HepG2 (cell line): Measurements from ENCODE around the gene URM1. TPM values are rescaled to one million over a fixed set of nuclear protein-coding genes. Genes with fewer than 3 reads are reported as not detected.
A peak's percentile ranks its signal among the peaks of the same experiment; 100 is the strongest.

Source experiments
- ARID4A ChIP-seq: sonication (generic); formaldehyde crosslinking; IDR thresholded peaks from 2 replicates; pipeline ENCODE4 v1.5.0; 2020; ENCODE audit warnings: mild to moderate bottlenecking, missing genetic modification reagents, borderline replicate concordance
- ARNT ChIP-seq: fragments of 450-650 bp; IDR thresholded peaks from 2 replicates; pipeline ENCODE4 v1.6.1; 2017
- CREBL2 ChIP-seq: sonication (generic); formaldehyde crosslinking; IDR thresholded peaks from 2 replicates; pipeline ENCODE4 v1.8.1; 2023; ENCODE audit warnings: missing genetic modification reagents, mild to moderate bottlenecking, borderline replicate concordance
- HDAC6 ChIP-seq: fragments of 200-600 bp; sonication (generic); IDR thresholded peaks from 2 replicates; pipeline ENCODE4 v1.7.0; 2017; ENCODE audit warnings: mild to moderate bottlenecking, antibody characterized with exemption, low read length, low read depth
- HMGA1 ChIP-seq: sonication (generic); formaldehyde crosslinking; conservative IDR thresholded peaks from 2 replicates; pipeline ENCODE4 v1.4.0; 2020; ENCODE audit warnings: missing genetic modification reagents
- HNF4G ChIP-seq, 2 experiments: sonication (generic) in 1 of 2; formaldehyde crosslinking in 1 of 2; IDR thresholded peaks; 2 replicates each; pipeline versions ENCODE4 v1.4.0 to v1.6.1; 2011 to 2020; ENCODE audit warnings: borderline replicate concordance in 2 of 2, low read depth in 2 of 2, mild to moderate bottlenecking in 2 of 2, low read length in 1 of 2, missing genetic modification reagents in 1 of 2, moderate library complexity in 1 of 2
- SP4 ChIP-seq: sonication (generic); formaldehyde crosslinking; IDR thresholded peaks from 2 replicates; pipeline ENCODE4 v1.8.1; 2023; ENCODE audit warnings: mild to moderate bottlenecking, missing genetic modification reagents
- ZNF251 ChIP-seq: sonication (generic); formaldehyde crosslinking; IDR thresholded peaks from 2 replicates; pipeline ENCODE4 v1.9.0; 2021; ENCODE audit warnings: mild to moderate bottlenecking, missing genetic modification reagents
- polyA plus RNA-seq, 8 experiments: library from polyadenylated mRNA; depleted of rRNA in 3 of 8; stranded (reverse) in 7 of 8; unstranded in 1 of 8; fragments of >200 nt; fragmentation: Illumina TruSeq in 4 of 8; extraction: Trizol in 4 of 8; gene quantifications; 2 replicates each; pipeline versions ENCODE4 v1.2.1 to v1.2.3, GENCODE V29; 2011 to 2016; ENCODE audit warnings: low read depth in 4 of 8, missing spikeins in 1 of 8, mixed read lengths in 1 of 8; ENCODE audit not compliant: insufficient read depth in 1 of 8
- total RNA-seq, 5 experiments: library from RNA; depleted of rRNA; stranded (reverse); fragments of >200 nt; fragmentation: Illumina TruSeq; extraction: Trizol; gene quantifications; 2 replicates each; pipeline ENCODE4 v1.2.3, GENCODE V29; 2016; ENCODE audit warnings: low read depth in 1 of 5
- TF ChIP-seq, protein P1 (sequence below), 2 experiments: sonication (generic) in 1 of 2; formaldehyde crosslinking in 1 of 2; IDR thresholded peaks; 2 replicates each; pipeline versions ENCODE4 v1.6.1 to v1.9.0; 2014 to 2022; ENCODE audit warnings: antibody characterized with exemption in 1 of 2, borderline replicate concordance in 1 of 2, inconsistent platforms in 1 of 2, low read depth in 1 of 2, missing genetic modification reagents in 1 of 2
- TF ChIP-seq, protein P2 (sequence below): sonication (generic); formaldehyde crosslinking; conservative IDR thresholded peaks from 2 replicates; pipeline ENCODE4 v1.4.0; 2020; ENCODE audit warnings: missing genetic modification reagents
- TF ChIP-seq, protein P3 (sequence below): sonication (generic); formaldehyde crosslinking; IDR thresholded peaks from 2 replicates; pipeline ENCODE4 v1.4.0; 2020; ENCODE audit warnings: mild to moderate bottlenecking, missing genetic modification reagents

Gene URM1
- total and polyA plus RNA-seq, 2 of the 13 experiments (the other 11 are each of a cell fraction or from before 2014, with no cell fraction given), result 37.1 to 41.3 TPM

DNA sequence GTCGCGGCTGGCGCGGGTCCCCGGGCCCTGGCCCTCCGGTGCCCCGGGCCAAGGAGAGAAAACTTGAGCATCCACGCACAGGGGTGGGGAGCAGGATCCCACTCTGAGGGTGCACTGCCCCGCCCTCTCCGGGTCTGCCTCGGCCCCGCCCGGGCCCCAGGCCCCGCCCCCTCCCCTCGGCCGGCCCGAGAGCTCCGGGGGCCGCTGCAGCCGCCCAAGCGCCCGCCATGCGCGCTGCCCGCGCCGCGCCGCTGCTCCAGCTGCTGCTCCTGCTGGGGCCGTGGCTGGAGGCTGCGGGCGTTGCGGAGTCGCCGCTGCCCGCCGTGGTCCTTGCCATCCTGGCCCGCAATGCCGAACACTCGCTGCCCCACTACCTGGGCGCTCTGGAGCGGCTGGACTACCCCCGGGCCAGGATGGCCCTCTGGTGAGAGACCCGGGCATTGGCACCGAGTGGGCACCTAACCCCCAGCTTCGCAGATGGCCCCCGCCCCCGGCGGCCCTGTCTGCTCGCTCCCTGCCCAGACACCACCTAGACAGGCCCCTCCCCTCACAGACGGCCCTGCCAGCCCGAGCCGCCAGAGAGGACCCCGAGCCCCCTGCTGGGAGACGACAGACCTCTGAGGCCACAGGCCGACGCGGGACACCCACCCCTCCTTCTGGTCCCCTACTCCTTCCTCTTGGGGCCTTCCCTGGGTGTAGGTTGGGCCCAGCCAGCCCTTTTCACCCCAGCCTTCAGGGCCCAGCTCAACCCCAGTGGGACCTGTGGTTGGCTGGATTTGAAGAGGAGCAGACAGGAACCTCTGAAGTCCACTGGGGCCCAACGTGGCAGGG, 49.7 kb downstream of the URM1 start, which contains the start of gene CERCAM (continued):
- TF ChIP-seq, protein P1, sequence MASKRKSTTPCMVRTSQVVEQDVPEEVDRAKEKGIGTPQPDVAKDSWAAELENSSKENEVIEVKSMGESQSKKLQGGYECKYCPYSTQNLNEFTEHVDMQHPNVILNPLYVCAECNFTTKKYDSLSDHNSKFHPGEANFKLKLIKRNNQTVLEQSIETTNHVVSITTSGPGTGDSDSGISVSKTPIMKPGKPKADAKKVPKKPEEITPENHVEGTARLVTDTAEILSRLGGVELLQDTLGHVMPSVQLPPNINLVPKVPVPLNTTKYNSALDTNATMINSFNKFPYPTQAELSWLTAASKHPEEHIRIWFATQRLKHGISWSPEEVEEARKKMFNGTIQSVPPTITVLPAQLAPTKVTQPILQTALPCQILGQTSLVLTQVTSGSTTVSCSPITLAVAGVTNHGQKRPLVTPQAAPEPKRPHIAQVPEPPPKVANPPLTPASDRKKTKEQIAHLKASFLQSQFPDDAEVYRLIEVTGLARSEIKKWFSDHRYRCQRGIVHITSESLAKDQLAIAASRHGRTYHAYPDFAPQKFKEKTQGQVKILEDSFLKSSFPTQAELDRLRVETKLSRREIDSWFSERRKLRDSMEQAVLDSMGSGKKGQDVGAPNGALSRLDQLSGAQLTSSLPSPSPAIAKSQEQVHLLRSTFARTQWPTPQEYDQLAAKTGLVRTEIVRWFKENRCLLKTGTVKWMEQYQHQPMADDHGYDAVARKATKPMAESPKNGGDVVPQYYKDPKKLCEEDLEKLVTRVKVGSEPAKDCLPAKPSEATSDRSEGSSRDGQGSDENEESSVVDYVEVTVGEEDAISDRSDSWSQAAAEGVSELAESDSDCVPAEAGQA (IDR thresholded peaks at IDR 0.05; ENCODE audit: low read depth), result no peak
- TF ChIP-seq, protein P1 (CRISPR knock-in tag; IDR thresholded peaks at IDR 0.05; ENCODE audit: borderline replicate concordance), result no peak
- no peak for TF ChIP-seq ZNF251
- TF ChIP-seq ARID4A (CRISPR knock-in tag), result peak; percentile 64; the same call in 1 of the 2 replicates
- no peak for TF ChIP-seq HMGA1 (CRISPR knock-in tag)
- TF ChIP-seq ARNT, result no peak
- no peak for TF ChIP-seq HDAC6
- TF ChIP-seq, protein P2, sequence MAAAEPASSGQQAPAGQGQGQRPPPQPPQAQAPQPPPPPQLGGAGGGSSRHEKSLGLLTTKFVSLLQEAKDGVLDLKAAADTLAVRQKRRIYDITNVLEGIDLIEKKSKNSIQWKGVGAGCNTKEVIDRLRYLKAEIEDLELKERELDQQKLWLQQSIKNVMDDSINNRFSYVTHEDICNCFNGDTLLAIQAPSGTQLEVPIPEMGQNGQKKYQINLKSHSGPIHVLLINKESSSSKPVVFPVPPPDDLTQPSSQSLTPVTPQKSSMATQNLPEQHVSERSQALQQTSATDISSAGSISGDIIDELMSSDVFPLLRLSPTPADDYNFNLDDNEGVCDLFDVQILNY (CRISPR knock-in tag), result no peak
- TF ChIP-seq, protein P3, sequence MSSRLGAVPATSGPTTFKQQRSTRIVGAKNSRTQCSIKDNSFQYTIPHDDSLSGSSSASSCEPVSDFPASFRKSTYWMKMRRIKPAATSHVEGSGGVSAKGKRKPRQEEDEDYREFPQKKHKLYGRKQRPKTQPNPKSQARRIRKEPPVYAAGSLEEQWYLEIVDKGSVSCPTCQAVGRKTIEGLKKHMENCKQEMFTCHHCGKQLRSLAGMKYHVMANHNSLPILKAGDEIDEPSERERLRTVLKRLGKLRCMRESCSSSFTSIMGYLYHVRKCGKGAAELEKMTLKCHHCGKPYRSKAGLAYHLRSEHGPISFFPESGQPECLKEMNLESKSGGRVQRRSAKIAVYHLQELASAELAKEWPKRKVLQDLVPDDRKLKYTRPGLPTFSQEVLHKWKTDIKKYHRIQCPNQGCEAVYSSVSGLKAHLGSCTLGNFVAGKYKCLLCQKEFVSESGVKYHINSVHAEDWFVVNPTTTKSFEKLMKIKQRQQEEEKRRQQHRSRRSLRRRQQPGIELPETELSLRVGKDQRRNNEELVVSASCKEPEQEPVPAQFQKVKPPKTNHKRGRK (CRISPR knock-in tag), result no peak
- no peak for TF ChIP-seq CREBL2 (CRISPR knock-in tag)
- no peak for TF ChIP-seq SP4 (CRISPR knock-in tag)
- no peak for TF ChIP-seq HNF4G (IDR thresholded peaks at IDR 0.05; ENCODE audit: borderline replicate concordance, low read depth, low read length)
- no peak for TF ChIP-seq HNF4G (CRISPR knock-in tag; IDR thresholded peaks at IDR 0.05; ENCODE audit: borderline replicate concordance, low read depth)
